Activated CD4-positive, CD25-positive, alpha-beta regulatory T cell treated with anti-CD3 and anti-CD28 coated beads, Interleukin-2, amount 50 U/mL, for 16 hours (primary cell): ENCODE data around the gene SLC16A13.
"Not testable (repeated sequence)": the region's sequence is repeated elsewhere in the genome, so short reads cannot be mapped to it uniquely, and the experiment has no call there.

Experiments
- DNase-seq: peaks from one replicate; pipeline ENCODE4 v3.0.0-alpha.2; 2020; ENCODE audit warnings: low read depth, low spot score

Gene SLC16A13

DNA sequence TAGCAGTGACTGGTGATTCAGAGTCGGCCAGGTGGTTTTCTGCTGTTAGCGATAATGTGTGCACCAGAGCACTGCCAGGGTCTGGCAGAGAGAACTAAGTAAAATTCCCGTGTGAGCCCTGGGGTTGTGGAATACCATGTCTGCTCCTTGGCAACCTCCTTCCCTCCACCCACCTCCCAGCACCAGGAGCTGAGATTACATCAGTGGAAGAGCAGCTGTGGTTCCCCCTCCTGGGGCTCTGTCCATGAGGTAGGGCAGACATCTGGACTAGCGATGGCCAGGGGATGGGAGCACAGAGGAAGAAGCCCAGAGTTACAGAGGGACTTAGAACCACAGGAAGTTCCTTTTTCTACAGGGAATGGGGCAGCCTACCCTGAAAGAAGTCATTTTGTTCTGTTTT is 28.4 kb downstream of the SLC16A13 start:
- no peak for DNase-seq

DNA sequence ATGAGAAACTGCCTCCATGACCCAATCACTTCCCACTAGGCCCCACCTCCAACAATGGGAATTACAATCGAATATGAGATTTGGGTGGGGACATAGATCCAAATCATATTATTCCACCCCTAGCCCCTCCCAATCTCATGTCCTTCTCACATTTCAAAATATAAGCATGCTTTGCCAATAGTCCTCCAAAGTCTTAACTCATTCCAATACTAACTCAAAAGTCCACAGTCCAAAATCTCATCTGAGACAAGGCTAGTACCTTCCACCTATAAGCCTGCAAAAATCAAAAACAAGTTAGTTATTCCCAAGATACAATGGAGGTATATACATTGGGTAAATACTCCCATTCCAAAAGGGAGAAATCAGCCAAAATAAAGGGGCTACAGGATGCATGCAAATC is 31.4 kb downstream of the SLC16A13 start:
- DNase-seq = no peak

DNA sequence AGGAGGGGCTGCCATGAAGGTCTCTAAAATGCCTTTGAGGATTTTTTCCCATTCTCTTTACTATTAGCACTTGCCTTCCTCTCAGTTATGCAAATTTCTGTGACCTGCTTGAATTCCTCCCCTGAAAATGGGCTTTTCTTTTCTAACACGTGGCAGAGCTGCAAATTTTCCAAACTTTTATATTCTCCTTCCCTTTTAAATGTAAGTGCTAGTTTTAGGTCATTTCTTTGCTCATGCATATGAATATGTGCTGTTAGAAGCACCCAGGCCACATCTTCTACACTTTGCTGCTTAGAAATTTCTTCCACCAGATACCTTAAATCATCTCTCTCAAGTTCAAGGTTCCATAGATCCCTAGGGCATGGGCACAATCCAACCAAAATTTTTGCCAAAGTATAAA is 32.5 kb downstream of the SLC16A13 start:
- DNase-seq = no peak

DNA sequence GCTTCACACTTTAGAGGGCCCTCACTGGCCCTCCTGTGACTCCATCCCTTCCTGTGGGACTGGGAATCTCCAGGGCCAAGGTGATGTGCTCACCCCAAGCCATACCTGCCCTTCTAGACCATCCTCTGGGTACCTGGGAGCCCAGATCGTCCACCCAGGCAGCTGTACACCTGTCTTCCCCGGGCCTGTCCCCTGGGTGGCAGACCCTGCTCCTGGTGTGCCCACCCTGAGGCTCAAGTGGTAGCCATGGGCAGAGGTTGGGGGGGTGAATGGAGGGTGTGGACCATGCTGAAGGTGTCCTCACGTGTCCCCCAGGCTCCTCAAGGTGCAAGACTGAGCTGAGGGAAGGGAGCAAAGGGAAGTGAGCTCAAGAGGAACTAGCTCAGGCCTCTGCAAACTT is 34.9 kb downstream of the SLC16A13 start:
- no peak for DNase-seq

DNA sequence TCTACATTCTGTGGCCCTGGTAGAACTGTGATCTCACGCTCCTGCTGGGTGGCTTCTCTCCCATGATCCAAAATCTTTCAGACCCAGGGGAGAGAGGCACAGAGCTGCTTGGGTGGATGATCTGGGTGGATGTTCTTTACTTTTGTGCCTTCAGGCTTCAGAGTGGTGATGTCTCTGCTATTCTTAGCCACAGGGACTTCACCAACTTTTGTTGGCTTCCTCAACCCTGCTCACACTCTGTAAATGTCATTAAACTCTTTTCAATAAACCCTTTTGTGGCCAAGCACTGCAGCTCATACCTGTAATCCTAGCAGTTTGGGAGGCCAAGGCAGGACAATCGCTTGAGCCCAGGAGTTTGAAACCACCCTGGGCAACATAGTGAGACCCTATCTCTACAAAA is 36.6 kb downstream of the SLC16A13 start:
- no peak for DNase-seq

DNA sequence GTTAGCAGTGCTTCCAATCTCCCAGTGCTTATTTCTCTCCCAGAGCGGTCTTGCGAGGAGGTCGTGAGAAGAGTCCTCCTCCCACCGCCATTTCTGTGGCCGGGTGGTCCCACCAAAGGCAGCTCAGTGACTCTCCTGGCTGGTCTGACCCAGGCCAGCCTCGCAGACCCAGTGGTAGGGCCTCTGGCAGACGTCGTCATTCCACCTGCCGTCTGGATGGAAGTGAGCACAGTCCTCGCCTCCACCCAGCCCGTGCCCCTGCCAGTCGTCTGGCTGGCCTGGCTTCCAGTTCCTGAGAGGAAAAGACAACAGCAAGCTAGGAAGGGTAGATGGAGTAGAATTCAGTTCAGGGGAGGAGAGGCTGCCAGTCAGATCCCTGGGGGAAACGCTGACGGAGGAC is 39.1 kb downstream of the SLC16A13 start:
- DNase-seq = no peak

DNA sequence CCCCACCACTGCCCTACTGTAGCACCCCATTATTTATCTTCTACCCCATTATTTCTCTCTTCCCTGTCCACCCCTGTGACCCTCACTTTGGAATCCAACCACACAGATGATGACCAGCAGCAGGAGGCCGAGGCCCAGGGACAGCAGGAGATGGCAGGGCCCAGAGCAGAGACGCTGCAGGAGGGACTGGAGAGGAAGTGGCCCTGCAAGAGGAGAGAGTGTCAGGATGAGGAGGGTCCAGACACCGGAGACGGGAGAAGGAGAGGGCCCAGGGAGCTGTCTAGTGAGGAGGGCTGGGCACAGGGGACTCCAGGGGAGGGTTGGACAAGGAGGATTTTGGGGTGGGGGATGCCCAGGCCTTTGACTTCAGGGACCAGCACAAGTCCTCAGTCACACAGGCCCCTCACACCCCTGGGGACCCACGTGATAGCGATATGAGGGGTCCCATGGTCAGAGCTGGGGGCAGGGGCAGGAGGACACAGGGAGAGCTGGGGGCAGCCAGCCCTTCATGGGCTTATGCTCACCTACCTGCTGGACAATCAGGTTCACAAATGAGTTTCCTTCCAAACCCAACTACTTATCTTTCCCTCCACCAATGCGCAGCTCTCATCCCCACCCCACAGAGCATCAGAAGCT is 42.2 kb downstream of the SLC16A13 start:
- DNase-seq = no peak

DNA sequence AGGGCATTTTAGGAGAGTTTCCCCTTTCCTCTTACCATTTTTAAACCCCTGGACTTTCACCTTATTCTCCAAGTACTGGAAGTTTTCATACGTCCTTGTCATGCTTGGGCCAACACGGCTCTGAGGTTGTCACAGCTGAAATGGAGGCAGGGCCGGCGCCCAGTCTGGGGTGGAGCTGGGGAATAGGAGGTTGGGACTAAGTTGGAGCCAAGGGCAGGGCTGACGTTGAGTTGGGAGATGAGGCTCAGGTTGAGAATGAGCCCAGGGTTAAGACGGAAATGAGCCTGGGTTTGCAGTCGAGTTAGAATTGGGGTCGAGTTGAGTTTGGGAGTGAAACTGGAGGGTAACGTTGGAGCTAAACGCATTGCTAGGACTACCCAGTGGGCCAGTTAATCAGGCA is 42.9 kb downstream of the SLC16A13 start:
- DNase-seq = no peak

DNA sequence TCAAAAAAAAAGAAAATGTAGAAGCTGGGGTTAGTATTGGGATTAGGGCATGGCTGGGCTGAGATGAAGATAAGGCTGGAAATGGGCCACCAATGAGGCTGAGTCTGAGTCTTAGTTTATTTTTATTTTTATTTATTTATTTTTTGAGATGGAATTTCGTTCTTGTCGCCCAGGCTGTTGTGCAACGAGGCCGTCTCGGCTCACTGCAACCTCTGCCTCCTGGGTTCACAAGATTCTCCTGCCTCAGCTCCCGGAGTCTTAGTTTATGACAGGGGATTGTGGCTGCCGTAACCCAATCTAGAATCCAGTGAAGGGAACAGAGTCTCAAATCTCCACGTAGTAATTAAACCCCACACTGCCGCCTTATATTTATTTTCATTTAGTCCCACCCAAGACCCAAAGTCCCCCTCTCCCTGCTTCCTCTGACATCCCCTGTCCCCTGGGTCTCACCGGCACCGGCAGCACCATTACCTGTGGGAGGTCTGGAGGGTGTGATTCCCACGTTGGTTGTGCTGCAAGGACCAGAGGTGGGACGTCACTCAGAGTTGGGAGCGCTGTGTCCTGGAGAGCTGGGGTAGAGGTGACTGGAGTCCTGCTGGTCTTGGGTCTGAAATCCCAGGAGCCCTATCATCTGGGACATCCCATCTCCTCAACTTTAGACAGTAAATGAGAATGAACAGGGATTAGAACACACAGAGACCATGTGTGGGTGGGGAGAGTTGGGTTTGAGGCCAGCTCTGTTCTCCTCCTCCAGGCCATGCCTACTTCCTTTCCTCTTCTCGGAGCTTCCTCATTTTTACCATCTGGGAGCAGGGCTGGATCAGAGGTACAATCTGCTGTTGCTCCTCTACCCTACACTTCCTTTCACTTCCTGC is 44.0 kb downstream of the SLC16A13 start, which contains the start of gene CLEC10A:
CLEC10A (minus strand) TSS at position 671 of the 875 bp plus-strand sequence. CDS start 1,439 bp downstream, outside the sequence.
- no peak for DNase-seq

DNA sequence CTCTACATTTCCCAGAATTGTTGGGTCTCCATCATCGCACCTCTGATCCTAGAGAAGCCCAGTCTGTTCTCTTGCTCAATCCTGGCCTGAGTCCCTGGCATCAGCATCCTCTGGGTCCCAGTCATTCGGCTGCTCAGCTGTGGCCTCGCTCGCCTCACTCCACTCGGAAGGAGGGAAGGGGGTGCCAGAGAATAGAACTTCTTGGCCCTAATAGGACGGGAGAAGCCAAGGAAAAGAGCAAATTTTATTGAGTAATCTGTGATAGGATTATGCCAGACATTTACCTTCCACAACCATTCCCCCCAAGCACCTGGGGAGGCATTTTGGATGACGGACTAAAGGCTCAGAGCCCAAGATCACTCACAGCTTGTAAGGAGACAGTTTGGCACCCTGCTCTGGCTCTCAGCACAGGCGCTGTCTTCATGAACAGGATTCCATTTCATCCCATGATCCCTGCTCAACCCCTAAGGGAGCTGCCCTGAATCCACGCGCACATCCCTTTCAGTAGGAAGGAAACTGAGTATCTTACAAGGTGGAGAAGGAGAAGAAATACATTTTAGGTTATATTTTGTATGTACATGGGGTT is 44.7 kb downstream of the SLC16A13 start:
- no peak for DNase-seq

DNA sequence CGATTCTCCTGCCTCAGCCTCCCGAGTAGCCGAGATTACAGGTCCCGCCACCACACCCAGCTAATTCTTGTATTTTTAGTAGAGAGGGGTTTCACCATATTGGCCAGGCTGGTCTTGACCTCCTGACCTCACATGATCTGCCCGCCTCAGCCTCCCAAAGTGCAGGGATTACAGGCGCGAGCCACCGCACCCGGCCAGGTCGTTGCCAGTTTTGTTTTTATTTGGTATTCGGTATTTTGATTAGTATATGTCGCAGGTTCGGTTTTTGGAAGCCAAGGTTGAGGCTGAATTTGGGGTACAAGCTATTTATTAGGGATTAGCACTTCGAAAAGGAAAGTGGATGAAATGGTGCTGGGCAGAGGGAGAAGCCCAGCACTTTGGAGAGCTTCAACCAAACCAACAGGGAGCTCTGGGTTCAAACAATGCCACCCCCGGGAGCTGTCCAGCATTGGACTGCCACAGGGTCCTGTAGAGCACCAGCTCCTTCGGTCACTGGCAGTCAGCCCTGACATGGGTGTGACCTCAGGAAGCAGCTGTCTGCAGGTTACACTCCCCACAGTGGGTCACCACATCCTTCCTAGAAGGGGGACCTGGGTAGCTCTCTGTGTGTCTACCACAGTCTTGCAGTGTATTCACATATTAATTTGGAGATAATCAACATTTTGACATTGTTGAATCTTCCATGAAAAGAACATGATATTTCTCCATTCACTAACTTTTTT is 45.7 kb downstream of the SLC16A13 start:
- DNase-seq = no peak

DNA sequence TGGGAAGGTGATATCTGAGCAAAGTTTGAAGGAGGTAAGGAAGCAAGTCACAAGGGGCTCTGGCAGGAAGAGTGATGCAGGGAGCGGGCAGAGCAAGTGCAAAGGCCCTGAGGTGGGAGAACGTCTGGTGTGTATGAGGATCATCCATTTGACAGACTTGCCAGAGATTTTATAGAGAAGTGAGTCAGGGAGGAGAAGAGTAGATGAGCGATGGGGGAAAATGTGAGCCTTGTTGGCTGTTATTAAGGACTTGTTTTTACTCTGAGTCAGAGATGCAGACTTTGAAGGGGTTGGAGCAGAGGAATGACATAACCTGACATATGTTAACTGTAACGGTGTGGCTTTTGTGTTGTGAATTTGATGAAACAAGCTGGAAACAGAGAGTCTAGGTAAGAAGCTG is 47.8 kb downstream of the SLC16A13 start:
- DNase-seq = no peak

DNA sequence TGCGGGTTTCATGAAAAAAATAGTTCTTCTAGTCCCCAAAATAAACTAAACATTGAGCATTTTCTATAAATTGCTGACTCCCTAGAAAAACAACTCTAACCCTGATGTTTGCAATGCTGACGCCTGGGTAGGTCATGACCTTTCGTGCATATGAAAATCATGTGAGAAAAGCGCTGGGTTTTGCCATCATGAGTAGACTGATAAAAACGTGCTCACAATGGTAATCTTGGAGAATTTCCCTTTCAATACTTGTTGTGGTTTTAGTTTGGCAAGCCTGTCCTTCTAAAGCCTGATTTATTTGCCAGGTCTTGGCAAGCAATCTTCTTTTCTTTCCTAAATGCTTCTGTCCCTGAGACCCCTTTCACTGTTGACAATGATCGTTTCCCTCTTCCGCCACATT is 48.3 kb downstream of the SLC16A13 start:
- DNase-seq = no peak

DNA sequence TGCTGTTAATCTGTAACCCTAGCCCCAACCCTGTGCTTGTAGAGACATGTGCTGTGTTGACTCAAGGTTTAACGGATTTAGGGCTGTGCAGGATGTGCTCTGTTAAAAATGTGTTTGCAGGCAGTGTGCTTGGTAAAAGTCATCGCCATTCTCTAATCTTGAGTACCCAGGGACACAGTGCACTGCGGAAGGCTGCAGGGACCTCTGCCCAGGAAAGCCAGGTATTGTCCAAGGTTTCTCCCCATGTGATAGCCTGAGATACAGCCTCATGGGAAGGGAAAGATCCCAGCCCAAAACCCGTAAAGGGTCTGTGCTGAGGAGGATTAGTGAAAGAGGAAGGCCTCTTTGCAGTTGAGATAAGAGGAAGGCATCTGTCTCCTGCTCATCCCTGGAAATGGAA is 52.6 kb downstream of the SLC16A13 start:
- DNase-seq = not testable (repeated sequence)

DNA sequence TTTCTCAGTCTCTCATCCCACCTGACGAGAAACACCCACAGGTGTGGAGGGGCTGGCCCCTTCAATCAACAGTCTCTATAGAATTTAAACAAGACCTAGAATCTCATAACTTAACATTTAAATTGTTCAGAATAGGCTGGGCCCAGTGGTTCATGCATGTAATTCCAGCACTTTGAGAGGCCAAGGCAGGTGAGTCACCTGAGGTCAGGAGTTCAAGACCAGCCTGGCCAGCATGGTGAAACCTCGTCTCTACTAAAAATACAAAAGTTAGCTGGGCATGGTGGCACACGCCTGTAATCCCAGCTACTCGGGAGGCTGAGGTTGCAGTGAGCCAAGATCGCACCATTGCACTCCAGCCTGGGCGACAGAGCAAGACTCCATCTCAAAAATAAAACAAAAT is 53.8 kb downstream of the SLC16A13 start:
- DNase-seq = not testable (repeated sequence)
